HG02973 (cell line): ENCODE measurements around the gene GPC3.

Source experiments
- ATAC-seq: cut with Tn5 transposase; IDR thresholded peaks from one replicate; pipeline ENCODE4 v1.9.1; 2021; ENCODE audit warnings: moderate library complexity; ENCODE audit not compliant: unreplicated experiment

The GPC3 gene

GRCh38 chrX:133579631-133580030 lies 405.8 kb downstream of the GPC3 start:
- ATAC-seq = no peak

DNA sequence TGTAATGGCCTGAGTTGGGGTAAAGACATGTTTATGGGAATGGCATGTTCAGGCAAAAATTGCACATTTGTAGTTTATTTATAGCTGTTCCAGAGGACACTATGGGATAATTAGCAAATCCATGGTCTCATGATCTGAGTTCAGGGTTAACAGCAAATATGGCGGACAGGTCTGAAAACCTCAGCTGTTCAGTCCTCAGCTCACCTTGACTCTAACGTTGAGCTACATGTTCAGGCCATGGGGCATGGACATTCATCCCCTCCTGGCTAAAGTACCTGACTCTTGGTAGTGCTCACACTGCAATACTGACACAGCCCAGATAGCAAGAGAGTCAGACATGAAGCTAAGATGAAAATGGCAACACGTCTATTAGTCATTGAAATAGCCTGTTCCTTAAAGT lies 408.5 kb downstream of the GPC3 start:
- ATAC-seq = no peak

DNA sequence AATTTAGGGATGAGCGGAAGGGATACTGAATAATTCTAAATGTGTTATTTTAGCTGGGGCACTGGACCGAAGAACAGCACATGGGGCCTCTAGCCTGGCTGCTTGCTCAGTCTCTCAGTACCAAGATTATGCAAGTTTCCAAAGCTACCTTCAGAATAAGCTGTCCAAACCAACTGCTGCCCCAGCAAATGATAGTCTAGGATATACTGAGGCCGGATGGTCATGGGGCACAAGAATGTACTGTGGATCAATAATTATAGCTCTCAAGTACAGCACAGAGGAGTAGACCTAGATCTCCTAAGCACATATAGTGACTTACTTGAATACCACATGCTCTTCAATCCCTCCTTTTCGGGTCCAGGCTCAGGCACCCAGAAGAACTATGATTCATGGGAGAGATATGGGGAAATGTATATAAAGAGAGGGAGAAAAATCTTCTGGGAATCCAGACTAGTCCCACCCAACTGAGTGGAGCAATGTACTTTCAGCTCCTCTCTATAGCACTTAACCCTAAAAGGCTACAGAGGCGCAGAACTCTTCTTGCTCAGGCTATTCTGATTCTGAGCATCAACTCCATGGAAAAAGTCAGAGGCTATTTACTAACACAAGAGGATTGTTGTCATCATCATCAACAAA lies 409.8 kb downstream of the GPC3 start:
- no peak for ATAC-seq

GRCh38 chrX:133574716-133575115 lies 410.7 kb downstream of the GPC3 start:
- no peak for ATAC-seq

GRCh38 chrX:133570549-133570948 lies 414.8 kb downstream of the GPC3 start:
- ATAC-seq = no peak

GRCh38 chrX:133569217-133569616 lies 416.2 kb downstream of the GPC3 start:
- ATAC-seq = no peak

- no peak for ATAC-seq
Measured at GRCh38 chrX:133568109-133568508, 417.3 kb downstream of the GPC3 start.

GRCh38 chrX:133566876-133567275 lies 418.5 kb downstream of the GPC3 start:
- ATAC-seq = no peak

- no peak for ATAC-seq
Measured at GRCh38 chrX:133563705-133564104, 421.7 kb downstream of the GPC3 start.

GRCh38 chrX:133561251-133561650 lies 424.1 kb downstream of the GPC3 start:
- ATAC-seq = no peak

DNA sequence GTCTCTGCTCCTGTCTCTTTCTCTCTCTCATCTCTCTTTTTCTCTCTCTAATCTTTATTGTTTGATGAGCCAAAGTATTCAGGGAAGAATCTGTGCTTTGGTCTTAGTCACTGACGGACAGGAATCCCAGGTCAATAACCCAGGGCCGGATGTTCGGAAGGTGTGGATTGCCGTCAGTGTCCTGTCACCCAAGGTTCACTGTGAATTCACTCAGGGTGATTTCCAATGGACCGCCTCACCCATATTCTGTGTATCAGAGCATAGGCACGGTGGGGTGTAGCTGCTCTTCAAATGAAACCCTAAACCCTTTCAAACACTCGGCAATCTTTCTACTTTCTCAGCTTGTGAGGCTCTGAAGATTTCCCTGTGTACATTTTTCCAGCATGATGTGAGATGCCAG lies 425.5 kb downstream of the GPC3 start:
- ATAC-seq = no peak

DNA sequence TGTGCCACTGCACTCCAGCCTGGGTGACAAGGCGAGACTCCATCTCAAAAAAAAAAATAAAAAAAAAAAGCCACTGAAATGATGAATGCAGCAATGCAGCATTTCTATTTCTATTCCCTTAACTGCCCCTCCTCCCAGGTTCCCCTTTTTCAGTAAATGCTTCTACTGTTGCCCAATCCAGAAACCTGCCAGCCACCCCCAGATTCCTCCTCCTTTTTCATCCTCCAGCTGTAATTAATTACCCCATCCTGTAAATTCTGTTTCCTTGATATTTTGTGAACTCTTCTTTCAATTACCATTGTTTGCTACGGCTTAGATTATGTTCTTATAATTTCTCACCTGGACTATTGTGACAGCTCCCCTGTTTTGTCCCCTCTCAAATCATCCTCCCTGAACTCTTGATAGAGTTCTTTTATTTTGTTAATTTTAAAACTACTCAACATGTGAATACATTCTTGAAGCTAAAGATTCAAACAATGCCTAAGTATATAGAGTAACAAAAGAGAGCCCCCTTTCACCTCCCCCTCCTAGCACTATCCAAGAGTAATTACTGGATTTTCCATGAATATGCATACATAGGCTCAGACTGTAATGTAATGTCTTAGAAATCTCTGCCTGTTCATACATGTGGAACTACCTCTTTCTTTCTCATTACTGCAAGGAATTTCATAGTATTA lies 429.5 kb downstream of the GPC3 start:
- ATAC-seq = no peak

DNA sequence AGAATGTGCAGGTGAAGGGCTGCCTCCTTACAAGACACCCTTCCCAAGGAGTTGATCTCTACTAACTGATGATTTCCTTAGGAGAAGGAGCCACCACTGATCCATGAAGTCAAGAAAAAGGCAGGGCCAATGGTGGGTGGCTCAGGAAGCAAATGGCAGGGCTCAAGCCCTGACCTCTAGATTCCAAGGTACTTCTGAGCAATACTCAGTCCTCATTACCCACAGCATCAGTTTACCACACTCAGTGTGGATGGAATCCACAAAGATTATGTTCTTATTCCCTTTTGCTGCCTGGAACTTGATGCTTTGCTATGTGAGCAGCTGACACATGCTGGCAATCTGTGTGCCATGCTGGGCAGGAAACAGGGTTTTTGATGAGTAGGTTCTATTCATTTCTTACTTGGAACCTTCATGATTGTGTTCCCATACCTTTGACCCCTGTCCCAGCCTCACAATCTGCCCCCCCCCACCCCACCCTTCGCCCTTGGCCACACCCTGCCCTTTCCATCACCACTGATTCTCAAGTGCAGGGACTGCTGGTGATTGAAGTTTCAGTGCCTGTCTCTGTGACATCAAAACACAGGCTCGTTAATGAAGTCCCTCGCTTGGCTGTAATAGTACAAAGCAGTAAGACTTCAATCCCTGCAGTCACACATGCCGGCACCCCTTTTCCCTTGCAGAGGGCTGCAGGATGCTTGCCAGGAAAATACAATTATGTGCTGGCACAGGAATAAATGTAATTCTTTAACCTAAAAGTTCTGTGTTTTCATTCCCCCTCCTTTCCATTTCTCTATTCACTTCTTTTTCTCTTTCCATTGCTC lies 434.5 kb downstream of the GPC3 start:
- no peak for ATAC-seq

- no peak for ATAC-seq
Measured at GRCh38 chrX:133549295-133549933, 436.0 kb downstream of the GPC3 start.

DNA sequence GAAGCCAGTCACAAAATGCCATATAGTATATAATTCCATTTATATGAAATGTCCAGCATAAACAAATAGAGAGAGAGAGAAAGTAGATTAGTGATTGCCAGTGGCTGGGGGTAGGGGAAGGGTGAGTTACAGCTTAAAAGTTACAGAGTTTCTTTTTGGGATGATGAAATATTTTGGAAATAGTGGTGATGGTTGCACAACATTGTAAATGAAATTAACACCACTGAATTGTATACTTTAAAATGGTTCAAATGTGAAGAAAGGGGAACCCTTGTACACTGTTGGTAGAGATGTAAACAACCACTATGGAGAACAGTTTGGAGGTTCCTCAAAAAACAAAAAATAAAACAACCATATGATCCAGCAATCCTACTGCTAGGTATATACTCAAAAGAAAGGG lies 439.0 kb downstream of the GPC3 start:
- no peak for ATAC-seq

GRCh38 chrX:133544778-133545177 lies 440.6 kb downstream of the GPC3 start:
- ATAC-seq = no peak

GRCh38 chrX:133544115-133544514 lies 441.3 kb downstream of the GPC3 start:
- ATAC-seq = no peak

- no peak for ATAC-seq
Measured at GRCh38 chrX:133543654-133544053, 441.7 kb downstream of the GPC3 start.

DNA sequence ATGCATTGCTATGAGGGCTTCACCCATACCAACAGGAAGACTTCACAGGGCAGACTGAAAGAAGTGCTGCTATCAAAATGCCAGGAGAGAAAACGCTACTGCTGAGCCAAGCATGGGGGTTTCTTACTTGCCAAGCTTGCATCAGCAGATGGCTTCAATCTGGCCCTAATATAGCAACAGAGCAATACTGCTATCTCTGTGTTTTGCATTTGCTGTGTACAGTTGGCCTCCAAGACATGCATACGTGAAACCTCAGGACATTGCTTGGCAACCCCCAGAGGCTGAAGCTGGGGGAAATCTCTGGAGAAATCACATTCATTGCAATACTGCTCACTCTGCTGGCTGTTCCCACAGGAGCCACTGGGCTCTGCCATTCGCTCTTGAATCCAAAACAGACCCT lies 442.9 kb downstream of the GPC3 start:
- no peak for ATAC-seq

- ATAC-seq = no peak
Measured at GRCh38 chrX:133541021-133541420, 444.4 kb downstream of the GPC3 start.

- no peak for ATAC-seq
Measured at GRCh38 chrX:133538148-133538547, 447.2 kb downstream of the GPC3 start.

- ATAC-seq = no peak
Measured at GRCh38 chrX:133537142-133537541, 448.3 kb downstream of the GPC3 start.
